Loucy (cell line): ENCODE measurements around the gene TMEM134.

Source experiments
- H2AFZ ChIP-seq: fragments of 200-600 bp; sonication (generic); 2 replicates; pipeline ENCODE4 v1.6.0; 2016; ENCODE audit warnings: antibody characterized with exemption, mild to moderate bottlenecking, low read length, moderate library complexity
- H3F3A ChIP-seq: fragments of 200-600 bp; 2 replicates; pipeline ENCODE4 v1.6.0; 2016; ENCODE audit warnings: antibody characterized with exemption, low read depth, mild to moderate bottlenecking
- H3K27me3 ChIP-seq: fragments of 200-600 bp; sonication (generic); 2 replicates; pipeline ENCODE4 v1.6.1; 2014; ENCODE audit warnings: low read length, mild to moderate bottlenecking; ENCODE audit not compliant: insufficient read depth, poor library complexity, severe bottlenecking
- H3K36me3 ChIP-seq: fragments of 200-600 bp; sonication (generic); 2 replicates; pipeline ENCODE4 v1.6.1; 2016; ENCODE audit warnings: low read length; ENCODE audit not compliant: insufficient read depth
- H3K4me1 ChIP-seq: fragments of 200-600 bp; sonication (generic); 2 replicates; pipeline ENCODE4 v1.5.1; 2014; ENCODE audit warnings: low read length, mild to moderate bottlenecking; ENCODE audit not compliant: insufficient read depth, poor library complexity, severe bottlenecking
- H3K4me2 ChIP-seq: fragments of 200-600 bp; sonication (generic); 2 replicates; pipeline ENCODE4 v1.6.0; 2014; ENCODE audit warnings: antibody characterized with exemption, low read length, low read depth, mild to moderate bottlenecking; ENCODE audit not compliant: poor library complexity, severe bottlenecking
- H3K4me3 ChIP-seq: fragments of 200-600 bp; sonication (generic); 2 replicates; pipeline ENCODE4 v1.5.1; 2014; ENCODE audit warnings: low read length, mild to moderate bottlenecking, mixed read lengths; ENCODE audit not compliant: poor library complexity, severe bottlenecking
- H3K79me2 ChIP-seq: fragments of 200-600 bp; sonication (generic); 2 replicates; pipeline ENCODE4 v1.6.1; 2014; ENCODE audit warnings: low read length; ENCODE audit not compliant: insufficient read depth
- H3K9ac ChIP-seq: fragments of 200-600 bp; sonication (generic); 2 replicates; pipeline ENCODE4 v1.6.0; 2014; ENCODE audit warnings: mild to moderate bottlenecking, low read depth, low read length, moderate library complexity; ENCODE audit not compliant: poor library complexity, severe bottlenecking
- H3K9me2 ChIP-seq: fragments of 200-600 bp; sonication (generic); replicated peaks from 2 replicates; pipeline ENCODE4 v1.6.1; 2016; ENCODE audit warnings: low read depth, low read length, mixed read lengths
- H3K9me3 ChIP-seq: fragments of 200-600 bp; sonication (generic); 2 replicates; pipeline ENCODE4 v1.6.1; 2014; ENCODE audit warnings: mild to moderate bottlenecking, antibody characterized with exemption, low read length, low read depth; ENCODE audit not compliant: insufficient read depth
- H4K20me1 ChIP-seq: fragments of 200-600 bp; sonication (generic); 2 replicates; pipeline ENCODE4 v1.6.0; 2014; ENCODE audit warnings: antibody characterized with exemption, low read length, mild to moderate bottlenecking; ENCODE audit not compliant: insufficient read depth, poor library complexity, severe bottlenecking
- CTCF ChIP-seq: fragments of 200-600 bp; sonication (generic); conservative IDR thresholded peaks from 2 replicates; pipeline ENCODE4 v1.5.1; 2014; ENCODE audit warnings: mild to moderate bottlenecking, antibody characterized with exemption, low read length
- EZH2phosphoT487 ChIP-seq: fragments of 200-600 bp; IDR thresholded peaks from 2 replicates; pipeline ENCODE4 v1.6.1; 2018; ENCODE audit warnings: antibody characterized with exemption, mild to moderate bottlenecking, moderate library complexity, borderline replicate concordance

Gene TMEM134

GRCh38 chr11:67432655-67433349 is 36.2 kb downstream of the TMEM134 start:
- Histone ChIP-seq H3K4me3 (no peak overlapping the region), H3K4me2 (peak overlapping the region; percentile 96), H3K9me2 (no peaks in the 10 kb centered on the region), H3K4me1 (peaks cover 48% of the 10 kb centered on the region), H3K9me3 (no peaks in the 10 kb centered on the region), H4K20me1 (peaks cover 59% of the 10 kb centered on the region), H3K79me2 (peaks cover 90% of the 10 kb centered on the region), H3K27me3 (no peaks in the 10 kb centered on the region), H3K36me3 (peaks cover 20% of the 10 kb centered on the region; the same call in 1 of the 2 replicates), H3K9ac (no peak overlapping the region), H3F3A (0 out of 2 replicates have a peak, but pooled peaks cover 4% of the 10 kb centered on the region), H2AFZ (no peak overlapping the region)
- TF ChIP-seq CTCF = no peak
- TF ChIP-seq EZH2phosphoT487 = no peak

- Histone ChIP-seq H3K4me3 (no peak overlapping the region), H2AFZ (no peak overlapping the region), H3K4me1 (peaks cover 51% of the 10 kb centered on the region), H3K79me2 (peaks cover 78% of the 10 kb centered on the region), H3K4me2 (peak overlapping the region; percentile 16), H3K27me3 (no peaks in the 10 kb centered on the region), H3K9me3 (no peaks in the 10 kb centered on the region), H3F3A (0 out of 2 replicates have a peak, but pooled peaks cover 2% of the 10 kb centered on the region), H3K9me2 (no peaks in the 10 kb centered on the region), H3K9ac (no peak overlapping the region), H4K20me1 (peaks cover 57% of the 10 kb centered on the region), H3K36me3 (peaks cover 20% of the 10 kb centered on the region; the same call in 1 of the 2 replicates)
- TF ChIP-seq EZH2phosphoT487 = no peak
- TF ChIP-seq CTCF = no peak
Measured at GRCh38 chr11:67431346-67432249, 37.5 kb downstream of the TMEM134 start.

GRCh38 chr11:67429722-67430121 is 39.3 kb downstream of the TMEM134 start:
- no peaks in the 10 kb centered on the region for H3K27me3 ChIP-seq

More at GRCh38 chr11:67429722-67430121, 39.3 kb downstream of the TMEM134 start:
- Histone ChIP-seq H2AFZ (no peak overlapping the region), H3K4me2 (peak overlapping the region; percentile 97), H3K4me3 (peak overlapping the region; percentile 79), H3K9me3 (no peaks in the 10 kb centered on the region), H3K9me2 (no peaks in the 10 kb centered on the region), H3K36me3 (peaks cover 9% of the 10 kb centered on the region; the same call in 1 of the 2 replicates), H3K79me2 (peaks cover 59% of the 10 kb centered on the region), H3F3A (peaks cover 5% of the 10 kb centered on the region; the same call in 1 of the 2 replicates), H3K9ac (no peak overlapping the region), H4K20me1 (peaks cover 38% of the 10 kb centered on the region), H3K4me1 (peaks cover 37% of the 10 kb centered on the region)
- TF ChIP-seq CTCF = no peak
- no peak for TF ChIP-seq EZH2phosphoT487
